ENCODE data around the gene SLC24A3. TPM values are rescaled to one million over a fixed set of nuclear protein-coding genes. Genes with fewer than 3 reads are reported as not detected.

Gene SLC24A3
- total RNA-seq, 1 donor from 2014 or later: 12.0 TPM

DNA sequence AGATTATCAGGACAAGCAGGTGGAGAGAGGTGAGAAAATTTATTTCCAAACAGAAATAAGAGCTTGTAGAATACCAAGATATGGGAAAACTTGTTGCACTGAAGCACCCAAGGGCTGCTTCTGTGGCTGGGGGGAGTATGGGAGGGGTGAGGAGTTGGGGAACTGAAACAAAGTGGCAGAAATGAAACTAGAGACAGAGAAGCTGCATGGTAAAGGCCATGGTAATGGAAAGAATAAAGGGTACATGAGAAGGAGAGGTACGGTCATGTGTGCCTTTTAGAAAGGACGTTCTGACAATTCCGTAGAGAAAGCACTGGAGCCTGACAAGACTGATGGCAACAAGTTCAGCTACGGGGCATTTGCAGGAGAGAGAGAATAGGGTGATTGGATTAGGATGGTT lies 494.0 kb downstream of the SLC24A3 start:
- DNase-seq (ENCODE audit: low spot score): no peak

DNA sequence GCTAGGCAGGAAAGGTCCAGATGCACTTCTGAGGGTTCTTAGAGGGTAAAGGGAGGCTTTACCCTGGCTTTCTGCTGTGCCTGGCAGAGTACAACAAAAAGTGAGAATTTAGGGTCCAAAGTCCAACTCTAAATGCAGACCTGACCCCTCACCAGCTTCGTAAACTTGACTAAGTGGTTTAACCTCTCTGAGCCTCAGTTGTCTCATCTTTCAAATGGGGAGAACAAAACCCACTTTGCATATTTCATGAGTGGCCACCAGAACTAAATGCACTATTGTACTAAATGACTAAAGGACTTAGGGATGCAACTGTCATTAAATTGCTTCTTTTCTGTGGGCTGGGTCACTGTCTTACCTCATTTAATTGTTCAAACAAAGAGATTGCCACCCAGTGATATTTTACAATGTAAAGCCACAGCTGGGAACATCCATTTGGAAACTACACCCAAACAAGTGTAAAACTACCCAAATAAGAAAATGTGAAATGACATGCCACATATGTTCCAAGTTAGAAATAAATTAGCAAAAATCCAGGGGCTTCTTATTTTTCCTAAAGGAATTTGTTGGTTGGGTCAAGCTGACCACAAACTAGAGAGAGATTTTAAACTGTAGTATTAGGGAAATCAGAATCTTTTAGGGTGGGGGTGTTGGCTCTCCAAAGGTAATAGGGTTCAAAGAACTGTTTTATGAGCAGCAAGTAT lies 497.3 kb downstream of the SLC24A3 start:
- DNase-seq (ENCODE audit: low spot score): no peak

DNA sequence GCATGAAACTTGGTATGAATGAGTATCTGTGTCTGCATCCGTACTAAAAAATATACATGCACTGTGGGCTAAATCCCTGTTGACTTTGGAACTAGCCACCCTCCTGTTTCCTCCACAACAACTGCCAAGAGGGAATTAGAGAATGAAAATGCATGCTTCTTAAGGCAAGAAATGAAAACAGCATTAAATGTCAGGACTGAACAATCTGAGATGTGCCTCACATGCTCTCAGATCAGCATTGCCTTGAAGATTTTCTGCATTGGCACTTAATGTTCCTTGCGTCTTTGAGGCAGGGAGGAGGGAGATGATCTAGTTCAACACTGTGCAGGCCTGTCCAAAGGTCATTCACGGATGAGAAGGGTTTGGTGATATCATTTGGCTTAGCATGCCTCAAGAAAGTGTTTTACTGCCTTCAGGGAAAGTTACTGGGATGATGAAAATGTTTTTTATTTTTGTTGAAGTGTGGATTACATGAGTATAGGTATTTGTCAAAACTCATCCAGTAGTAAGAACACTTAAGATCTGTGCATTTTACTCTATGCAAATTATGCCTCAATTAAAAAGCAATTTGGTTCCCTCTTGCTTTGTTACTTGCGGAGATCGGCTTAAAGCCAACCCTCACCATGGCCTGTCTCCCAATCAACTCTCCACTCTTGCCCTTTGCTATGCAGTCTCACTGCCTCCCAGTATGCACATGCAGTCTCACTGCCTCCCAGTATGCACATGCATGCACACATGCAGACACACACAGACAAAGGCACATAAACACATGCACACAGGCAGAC lies 498.1 kb downstream of the SLC24A3 start:
- DNase-seq (ENCODE audit: low spot score): peak; percentile 97

DNA sequence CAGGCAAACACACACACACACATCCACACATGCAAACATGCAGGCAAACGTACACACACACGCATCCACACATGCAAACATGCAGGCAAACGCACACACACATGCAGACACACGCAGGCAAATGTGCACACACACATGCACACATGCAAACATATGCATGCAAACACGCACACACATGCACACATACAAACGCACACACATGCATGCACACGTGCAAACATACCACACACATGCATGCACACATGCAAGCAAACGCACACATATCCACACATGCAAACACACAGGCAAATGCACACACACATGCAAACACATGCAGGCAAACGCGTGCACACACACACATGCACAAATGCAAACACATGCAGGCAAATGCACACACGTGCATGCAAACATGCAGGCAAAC lies 498.7 kb downstream of the SLC24A3 start:
- DNase-seq (ENCODE audit: low spot score): no peak

DNA sequence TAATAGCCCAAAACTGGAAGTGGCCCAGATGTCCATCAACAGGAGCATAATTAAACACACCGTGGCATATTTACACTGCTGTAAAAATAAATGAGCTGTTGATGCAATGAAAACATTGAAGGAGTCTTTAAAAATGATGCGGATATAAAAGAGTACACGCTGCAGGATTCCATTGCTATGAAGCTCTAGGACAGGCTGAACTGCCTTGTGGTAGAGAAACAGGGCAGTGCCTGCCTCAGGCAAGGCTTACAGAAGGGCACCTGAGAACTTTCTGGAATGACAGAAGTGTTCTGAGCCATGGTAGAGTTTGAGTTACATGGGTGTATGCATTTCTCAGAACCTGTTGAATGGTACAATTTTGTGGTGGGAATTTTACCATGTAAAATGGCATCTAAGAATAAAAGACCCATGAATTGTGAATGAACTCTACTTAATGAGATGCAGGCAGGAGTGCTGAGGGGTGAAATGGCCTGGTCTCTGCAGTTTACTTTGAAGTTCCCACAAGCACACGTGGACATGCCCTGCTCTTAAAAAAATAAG lies 500.3 kb downstream of the SLC24A3 start:
- no peak for DNase-seq (ENCODE audit: low spot score)

DNA sequence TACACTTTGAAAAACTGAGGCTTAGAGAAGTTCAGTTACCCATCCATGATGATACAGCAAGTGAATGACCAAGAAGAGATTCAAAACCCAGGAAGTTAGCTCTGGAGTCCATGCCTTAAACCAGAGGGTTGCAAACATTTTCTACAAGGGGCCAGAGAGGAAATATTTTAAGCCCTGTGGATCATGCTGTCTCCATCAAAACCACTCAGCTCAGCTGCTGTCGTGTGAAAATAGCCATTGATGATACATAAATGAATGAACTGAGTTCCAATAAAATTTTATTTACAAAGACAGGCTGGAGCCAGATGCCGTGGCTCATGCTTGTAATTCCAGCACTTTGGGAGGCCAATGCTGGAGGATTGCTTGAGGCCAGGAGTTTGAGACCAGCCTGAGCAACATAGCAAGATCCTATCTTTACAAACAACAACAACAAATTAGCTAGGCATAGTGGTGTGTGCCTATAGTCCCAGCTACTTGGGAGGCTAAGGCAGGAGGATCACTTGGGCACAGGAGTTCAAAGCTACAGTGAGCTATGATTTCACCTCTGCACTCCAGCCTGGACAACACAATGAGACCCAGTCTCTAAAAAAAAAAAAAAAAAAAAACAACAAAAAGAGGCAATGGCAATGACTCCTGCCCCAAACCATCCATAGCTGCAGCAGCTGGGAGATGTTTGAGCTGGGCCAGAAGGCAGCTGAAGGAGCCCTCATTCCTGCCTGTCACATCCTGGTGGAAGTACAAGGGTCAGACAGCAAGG lies 501.6 kb downstream of the SLC24A3 start:
- DNase-seq (ENCODE audit: low spot score): peak; percentile 51

DNA sequence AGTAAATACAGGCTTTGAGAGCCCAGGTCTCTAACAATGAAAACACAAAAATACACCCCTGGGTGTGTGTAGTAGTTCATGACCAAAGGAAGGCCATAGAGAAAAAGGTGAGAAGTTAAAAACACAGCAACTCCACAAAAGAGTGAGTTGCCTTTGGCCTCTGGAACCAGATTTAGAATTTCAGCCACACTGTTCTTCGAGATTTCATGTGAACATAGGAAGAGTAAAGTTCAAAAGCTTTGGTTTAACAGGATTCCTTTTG lies 502.1 kb downstream of the SLC24A3 start:
- no peak for DNase-seq (ENCODE audit: low spot score)

DNA sequence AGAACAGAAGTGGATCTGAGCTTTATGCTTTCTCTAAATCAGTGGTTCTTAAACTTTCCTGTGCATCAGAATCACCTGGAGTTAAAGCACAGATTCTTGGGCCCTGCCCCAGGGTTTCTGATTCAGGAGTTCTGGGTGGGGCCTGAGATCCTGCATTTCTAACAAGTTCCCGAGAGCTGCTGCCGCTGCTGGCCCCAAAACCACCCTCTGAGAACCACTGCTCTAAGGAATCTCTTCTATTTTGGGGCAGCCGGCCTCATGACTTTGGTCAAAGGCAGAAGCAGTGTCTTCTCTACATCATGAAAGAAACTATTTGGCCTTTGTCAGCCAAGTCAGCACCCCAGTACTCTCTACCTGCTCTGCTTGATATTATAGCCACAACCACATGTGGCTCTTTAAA lies 503.5 kb downstream of the SLC24A3 start:
- DNase-seq (ENCODE audit: low spot score): no peak

DNA sequence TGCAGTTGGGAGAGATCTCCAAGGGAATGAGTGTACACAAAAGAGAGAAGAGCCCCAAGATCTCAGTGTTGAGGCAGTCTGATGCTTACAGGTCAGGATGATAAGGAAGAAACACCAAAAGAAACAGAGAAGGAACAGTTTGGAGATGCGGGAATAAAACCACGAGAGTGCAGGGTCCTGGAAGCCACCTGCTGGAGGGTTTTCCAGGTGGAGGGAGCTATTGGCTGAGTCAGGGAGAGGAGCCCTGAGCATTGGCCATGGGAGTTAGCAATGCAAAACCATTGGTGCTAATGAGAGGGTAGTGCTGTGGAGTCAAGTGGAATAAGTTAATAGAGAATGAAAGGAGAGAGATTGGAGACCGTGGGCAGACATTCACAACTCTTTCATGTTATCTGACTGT lies 506.4 kb downstream of the SLC24A3 start:
- no peak for DNase-seq (ENCODE audit: low spot score)

DNA sequence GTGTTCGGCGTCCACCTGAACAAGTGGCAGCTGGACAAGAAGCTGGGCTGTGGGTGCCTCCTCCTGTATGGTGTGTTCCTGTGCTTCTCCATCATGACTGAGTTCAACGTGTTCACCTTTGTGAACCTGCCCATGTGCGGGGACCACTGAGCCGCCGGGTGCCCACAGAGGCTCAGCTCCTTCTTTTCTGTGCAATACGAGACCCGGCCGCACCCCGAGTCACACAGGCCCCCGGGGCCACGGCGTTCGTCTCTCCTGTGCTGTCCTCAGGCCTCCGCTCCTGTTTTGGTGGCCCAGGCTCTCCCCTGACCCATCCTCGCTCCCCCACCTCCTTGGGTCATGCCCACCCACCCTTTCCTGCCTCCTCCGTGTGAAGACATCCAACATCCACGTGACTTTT lies 508.5 kb downstream of the SLC24A3 start:
- no peak for DNase-seq (ENCODE audit: low spot score)

DNA sequence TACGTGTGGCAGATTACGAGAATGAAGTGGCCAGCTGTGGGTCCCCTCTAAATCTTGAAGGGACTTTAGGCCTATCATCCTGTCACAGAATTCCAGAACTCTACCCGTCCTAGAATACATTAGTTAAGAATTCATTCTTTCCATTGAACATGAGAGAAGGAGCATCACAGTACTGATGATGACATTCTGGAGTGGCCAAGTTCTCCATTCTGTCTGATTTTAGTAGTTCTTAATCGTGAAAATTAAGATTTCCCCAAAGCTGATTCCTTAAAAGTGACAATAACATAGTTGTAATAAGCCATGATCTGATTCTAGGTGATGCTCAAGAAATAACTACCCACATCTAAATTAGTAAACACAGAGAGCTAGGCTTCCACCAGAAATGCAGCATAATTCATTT lies 510.6 kb downstream of the SLC24A3 start:
- DNase-seq (ENCODE audit: low spot score): no peak

DNA sequence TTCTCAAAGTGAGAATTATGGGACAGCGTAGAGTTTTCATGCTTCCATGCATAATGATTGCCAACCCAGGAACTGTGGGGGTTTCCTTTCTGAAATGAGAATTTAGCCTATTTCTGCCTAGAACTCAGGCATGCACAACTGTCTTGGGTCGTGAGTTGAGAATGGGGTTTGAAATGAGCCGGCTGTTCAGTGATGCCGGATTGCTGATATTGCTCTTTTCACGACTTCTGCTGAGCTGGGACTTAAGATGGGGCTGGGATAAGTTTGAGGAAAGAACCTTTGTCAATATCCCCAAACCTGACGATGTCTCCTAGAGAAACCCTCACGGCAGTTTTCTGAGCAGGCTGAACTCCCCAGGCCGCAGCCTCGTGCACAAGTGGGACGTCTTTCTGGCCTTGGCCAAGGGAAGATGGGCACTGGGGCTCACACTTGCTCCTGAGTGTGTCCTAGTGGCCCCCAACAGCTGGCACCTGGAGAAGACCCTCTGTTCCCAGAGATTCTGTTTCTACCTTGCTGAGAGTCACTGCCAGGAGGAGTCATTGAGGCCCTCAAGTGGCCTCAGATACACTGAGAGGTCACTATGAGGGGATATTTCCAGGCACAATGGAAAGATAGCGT lies 511.5 kb downstream of the SLC24A3 start:
- no peak for DNase-seq (ENCODE audit: low spot score)

DNA sequence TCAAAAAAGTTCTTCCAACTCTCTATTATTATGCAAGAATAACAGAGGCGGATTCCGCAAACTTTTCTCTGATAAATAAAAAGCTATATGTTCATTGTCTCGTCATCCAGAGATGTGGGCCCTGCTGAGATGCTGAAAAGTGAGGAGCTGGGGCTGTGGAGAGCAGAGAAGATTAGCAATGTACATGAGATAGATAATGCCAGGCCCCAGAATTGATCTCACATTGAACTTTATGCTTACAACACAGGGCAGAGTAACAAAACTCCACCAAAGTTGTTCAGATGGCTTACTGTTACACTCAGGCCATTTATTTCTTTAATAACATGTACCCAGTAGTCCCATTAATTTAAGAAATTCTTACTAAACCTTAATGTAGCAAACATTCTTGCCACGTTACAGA lies 512.9 kb downstream of the SLC24A3 start:
- no peak for DNase-seq (ENCODE audit: low spot score)

DNA sequence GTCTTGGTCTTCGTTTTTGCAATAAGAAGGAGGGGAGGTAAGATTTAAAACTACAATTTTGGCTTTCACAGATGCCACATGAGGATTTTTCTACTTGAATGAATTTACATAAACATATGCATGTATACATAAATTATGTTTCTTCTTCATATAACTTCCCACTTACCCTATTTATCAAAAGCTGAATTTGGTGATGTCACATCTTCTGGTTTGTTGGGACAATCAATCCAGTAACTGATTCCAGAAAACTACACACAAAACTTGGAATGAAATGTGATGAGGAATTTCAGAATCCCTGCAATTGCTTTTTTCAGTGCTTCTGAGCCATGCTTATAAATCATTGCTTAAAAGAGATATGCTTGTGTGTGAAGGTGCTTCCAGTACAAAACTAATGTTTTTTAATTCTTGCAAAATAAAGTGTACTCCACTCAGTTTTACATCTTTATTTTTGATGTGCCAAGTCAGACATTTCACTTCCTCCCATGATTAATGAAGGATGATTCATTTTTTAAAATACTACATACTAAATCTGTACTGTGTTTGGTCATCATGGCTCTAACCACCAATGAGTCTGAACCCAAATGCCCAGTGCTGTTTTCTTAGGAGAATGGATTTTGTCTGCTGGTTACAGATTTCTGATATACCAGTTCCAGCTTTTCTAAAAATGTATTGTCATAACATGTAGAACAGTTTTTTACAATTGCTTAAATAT lies 513.5 kb downstream of the SLC24A3 start:
- no peak for DNase-seq (ENCODE audit: low spot score)

DNA sequence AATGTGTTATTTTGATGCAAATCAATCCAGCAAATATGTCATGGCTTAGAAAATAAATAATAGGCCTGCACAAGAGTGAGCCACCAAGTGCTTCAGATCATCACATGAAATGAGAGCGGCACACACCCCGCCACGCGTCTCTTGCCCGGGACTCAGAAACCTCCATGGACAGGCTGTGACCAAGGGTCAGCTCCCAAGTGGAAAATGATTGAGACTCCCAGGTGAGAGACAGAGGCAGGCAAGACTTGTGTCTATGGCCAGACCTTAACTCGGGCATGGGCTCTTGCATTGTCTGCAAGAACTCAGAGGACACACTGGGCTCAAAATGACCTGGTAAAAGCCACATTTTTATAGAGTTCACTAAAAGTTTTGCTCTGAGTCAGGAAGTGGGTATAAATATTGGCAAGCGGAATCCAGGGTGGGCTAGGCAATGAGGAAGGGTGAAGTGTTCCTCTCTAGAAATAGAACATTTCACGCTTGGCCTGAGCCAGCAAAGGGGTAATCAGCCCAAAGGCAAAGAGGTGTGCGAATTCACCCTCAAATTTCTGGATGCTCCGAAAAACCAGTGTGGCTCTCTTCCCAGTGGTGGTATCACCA lies 514.9 kb downstream of the SLC24A3 start:
- DNase-seq (ENCODE audit: low spot score): no peak

DNA sequence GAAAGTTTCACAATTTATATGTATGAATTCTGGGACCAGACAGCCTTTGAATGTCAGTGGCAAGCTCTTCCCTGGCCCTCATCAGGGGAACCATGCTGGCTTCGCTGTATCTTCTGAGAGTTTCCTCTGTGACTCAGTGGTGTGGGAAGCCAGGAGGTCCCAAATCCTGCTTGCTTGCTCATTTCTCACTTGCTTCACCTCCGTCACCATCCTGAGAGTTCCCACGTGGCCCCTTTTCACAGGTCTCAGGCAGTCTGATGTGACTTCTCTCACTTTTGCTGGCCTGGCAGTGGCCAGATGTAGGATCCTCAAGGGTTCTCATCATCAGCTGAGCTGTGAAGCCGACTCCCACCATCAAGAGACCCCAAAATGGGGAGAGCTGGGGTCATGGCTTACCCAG lies 517.2 kb downstream of the SLC24A3 start:
- DNase-seq (ENCODE audit: low spot score): no peak

DNA sequence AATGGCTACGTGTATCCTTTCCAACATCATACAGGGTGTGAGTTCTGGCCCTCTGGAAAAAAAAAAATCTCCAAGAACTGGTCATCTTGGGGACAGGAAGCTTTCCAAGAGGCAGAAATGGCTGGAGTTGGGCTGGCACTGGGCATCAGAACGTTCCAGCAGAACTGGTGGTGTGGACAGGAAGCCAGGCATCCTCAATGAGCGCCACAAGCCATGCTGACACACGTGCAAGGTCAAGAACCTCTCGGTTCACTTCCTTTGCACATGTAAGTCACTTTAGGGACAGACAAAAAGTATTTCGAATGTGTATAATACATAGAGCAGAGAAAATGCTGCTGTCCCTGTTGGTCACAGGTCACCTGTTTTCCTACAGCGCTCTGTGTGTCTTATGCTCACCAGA lies 518.3 kb downstream of the SLC24A3 start:
- no peak for DNase-seq (ENCODE audit: low spot score)

DNA sequence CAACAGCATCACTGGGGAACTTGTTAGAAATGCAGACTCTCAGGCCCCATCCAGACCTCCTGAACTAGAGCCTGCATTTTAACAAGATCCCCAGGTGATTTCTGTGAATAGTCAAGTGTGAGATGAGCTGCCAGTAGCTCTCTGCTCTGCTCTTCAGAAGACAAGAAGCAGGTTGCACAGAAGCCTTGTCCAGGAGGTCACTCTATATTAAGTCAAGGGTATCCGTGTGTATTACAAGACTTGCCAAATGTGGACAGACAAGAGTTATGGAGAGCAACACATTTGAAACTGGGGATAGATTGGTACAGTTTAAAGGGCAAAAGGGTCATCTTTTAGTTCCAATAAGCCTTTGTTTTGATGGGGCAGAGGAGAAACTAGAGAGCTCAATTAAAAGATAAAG lies 522.4 kb downstream of the SLC24A3 start:
- DNase-seq (ENCODE audit: low spot score): no peak

DNA sequence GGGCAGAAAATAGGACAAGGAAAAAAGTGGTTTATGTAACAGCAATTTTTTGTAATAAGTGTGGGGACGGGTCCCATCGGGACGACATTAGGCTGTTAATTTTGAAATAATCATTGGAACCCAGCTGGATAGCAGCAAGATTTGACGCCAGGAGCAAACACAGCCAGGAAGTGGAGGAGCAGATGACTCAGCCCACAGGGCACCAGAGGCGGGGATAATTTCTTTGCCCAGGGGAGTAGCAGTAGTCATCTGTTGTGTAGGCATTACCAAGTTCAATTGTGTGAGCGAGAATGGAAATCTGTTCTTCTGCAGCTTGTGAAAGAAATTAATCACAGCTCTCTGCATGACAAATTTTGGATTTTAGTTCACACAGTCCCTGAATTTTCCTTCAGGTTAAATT lies 523.0 kb downstream of the SLC24A3 start:
- peak; percentile 54 for DNase-seq (ENCODE audit: low spot score)

DNA sequence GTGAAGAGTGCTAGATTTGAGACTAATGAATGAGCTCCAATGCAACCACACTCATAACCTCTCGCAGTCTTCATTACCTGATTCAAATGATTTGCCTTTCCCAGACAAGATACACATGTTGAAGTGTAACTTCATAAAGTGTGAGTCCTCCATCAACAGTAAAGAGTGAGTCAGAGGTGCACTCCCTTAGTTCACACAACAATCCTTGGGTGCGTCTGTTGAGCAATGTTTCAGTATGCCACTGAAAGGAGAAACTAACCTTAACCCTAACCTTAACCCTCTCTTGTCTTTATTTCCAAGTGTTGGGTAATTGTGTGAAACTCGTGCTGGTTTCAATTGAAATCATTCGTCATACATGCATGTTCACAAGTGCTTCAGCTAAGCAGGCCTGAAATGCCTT lies 524.6 kb downstream of the SLC24A3 start:
- peak; percentile 11 for DNase-seq (ENCODE audit: low spot score)

DNA sequence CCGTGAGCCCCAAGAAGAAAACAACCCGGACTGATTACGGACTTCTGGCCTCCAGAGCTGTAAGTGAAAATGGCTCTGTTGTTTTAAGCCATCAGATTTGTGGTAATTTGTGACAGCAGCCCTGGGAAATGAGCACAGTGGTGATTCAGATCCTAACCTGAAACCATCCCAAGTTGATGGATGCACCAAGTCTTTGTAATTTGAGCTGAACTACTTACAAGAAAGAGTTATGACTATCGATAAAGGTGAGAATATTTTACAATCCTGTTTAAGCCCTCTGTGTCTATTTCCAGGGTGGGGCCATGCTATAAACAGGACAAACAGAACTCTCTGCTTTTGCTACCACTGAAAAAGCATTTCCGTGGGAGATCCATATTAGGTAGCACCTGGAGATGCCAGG lies 526.5 kb downstream of the SLC24A3 start:
- DNase-seq (ENCODE audit: low spot score): no peak

All from umbilical cord (tissue), 2 donors.